Calu3 (cell line): ENCODE results near the gene FECH. TPM values are rescaled to one million over a fixed set of nuclear protein-coding genes. Genes with fewer than 3 reads are reported as not detected.

Experiments used
- BruUV-seq: library from RNA; stranded (reverse); fragments of 400-500 nt; replicated peaks from 2 replicates; lab custom pipeline; 2021; lab: Mats Ljungman, UMichigan
- CTCF ChIA-PET: fragments of 300-600 bp; sonication (Branson Sonifier 250); formaldehyde crosslinking; loops from one replicate; lab custom pipeline; 2022; ENCODE audit warnings: antibody characterized with exemption; lab: Charles Lee
- DNase-seq: peaks from one replicate; pipeline ENCODE4 v3.0.0; 2022
- H3K27ac Mint-ChIP-seq: one replicate; pipeline ENCODE4 v1.8.0; 2022; ENCODE audit warnings: mixed read lengths; ENCODE audit not compliant: unreplicated experiment
- H3K27me3 Mint-ChIP-seq: one replicate; pipeline ENCODE4 v1.8.0; 2022; ENCODE audit warnings: mixed read lengths; ENCODE audit not compliant: unreplicated experiment
- H3K36me3 Mint-ChIP-seq: one replicate; pipeline ENCODE4 v1.8.0; 2022; ENCODE audit warnings: mild to moderate bottlenecking, moderate library complexity, mixed read lengths; ENCODE audit not compliant: insufficient read depth, unreplicated experiment
- H3K4me1 Mint-ChIP-seq: one replicate; pipeline ENCODE4 v1.8.0; 2022; ENCODE audit warnings: mild to moderate bottlenecking, low read depth, mixed read lengths; ENCODE audit not compliant: unreplicated experiment
- H3K4me3 Mint-ChIP-seq: one replicate; pipeline ENCODE4 v1.8.0; 2022; ENCODE audit warnings: mild to moderate bottlenecking, low read depth, moderate library complexity, mixed read lengths; ENCODE audit not compliant: unreplicated experiment
- H3K9me3 Mint-ChIP-seq: one replicate; pipeline ENCODE4 v1.8.0; 2022; ENCODE audit warnings: low read depth, mixed read lengths; ENCODE audit not compliant: unreplicated experiment
- intact Hi-C: fragments of 100-400 bp; cut with micrococcal nuclease; formaldehyde crosslinking; loops from one replicate; pipeline ENCODE4 v1.10.0; 2022; ENCODE audit not compliant: unreplicated experiment
- total RNA-seq: library from RNA; stranded (reverse); gene quantifications from 2 replicates; pipeline ENCODE4 v1.2.3, GENCODE V29; 2022
- TF ChIP-seq, protein P1 (sequence below): fragments of 200-600 bp; IDR thresholded peaks from one replicate; pipeline ENCODE4 v1.8.0; 2022; ENCODE audit warnings: antibody characterized with exemption; ENCODE audit not compliant: unreplicated experiment

FECH gene
- total RNA-seq, 1 experiment from 2014 or later = 23.4 TPM

GRCh38 chr18:57542126-57542525 lies 44.4 kb downstream of the FECH start:
- no peak overlapping the region for H3K4me3 Mint-ChIP-seq
- no peak for DNase-seq
- no peak overlapping the region for H3K27ac Mint-ChIP-seq
- intact Hi-C loops = no loop called here
- no peaks in the 10 kb centered on the region for H3K36me3 Mint-ChIP-seq
- BruUV-seq = no TSS peak
- H3K9me3 Mint-ChIP-seq = no peaks in the 10 kb centered on the region
- H3K4me1 Mint-ChIP-seq = no peaks in the 10 kb centered on the region
- TF ChIP-seq, protein P1, sequence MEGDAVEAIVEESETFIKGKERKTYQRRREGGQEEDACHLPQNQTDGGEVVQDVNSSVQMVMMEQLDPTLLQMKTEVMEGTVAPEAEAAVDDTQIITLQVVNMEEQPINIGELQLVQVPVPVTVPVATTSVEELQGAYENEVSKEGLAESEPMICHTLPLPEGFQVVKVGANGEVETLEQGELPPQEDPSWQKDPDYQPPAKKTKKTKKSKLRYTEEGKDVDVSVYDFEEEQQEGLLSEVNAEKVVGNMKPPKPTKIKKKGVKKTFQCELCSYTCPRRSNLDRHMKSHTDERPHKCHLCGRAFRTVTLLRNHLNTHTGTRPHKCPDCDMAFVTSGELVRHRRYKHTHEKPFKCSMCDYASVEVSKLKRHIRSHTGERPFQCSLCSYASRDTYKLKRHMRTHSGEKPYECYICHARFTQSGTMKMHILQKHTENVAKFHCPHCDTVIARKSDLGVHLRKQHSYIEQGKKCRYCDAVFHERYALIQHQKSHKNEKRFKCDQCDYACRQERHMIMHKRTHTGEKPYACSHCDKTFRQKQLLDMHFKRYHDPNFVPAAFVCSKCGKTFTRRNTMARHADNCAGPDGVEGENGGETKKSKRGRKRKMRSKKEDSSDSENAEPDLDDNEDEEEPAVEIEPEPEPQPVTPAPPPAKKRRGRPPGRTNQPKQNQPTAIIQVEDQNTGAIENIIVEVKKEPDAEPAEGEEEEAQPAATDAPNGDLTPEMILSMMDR = no peak
- CTCF ChIA-PET = interaction anchor here (0.7 kb wide), 1 partner anchor 794 kb away, joined by 3 read pairs; no protein-coding TSS in a partner anchor
- no peaks in the 10 kb centered on the region for H3K27me3 Mint-ChIP-seq

- CTCF ChIA-PET = interaction anchor here (0.6 kb wide), 1 partner anchor 57 kb away, joined by 3 read pairs; no protein-coding TSS in a partner anchor
Observed at GRCh38 chr18:57539702-57540101, 46.8 kb downstream of the FECH start.

DNA sequence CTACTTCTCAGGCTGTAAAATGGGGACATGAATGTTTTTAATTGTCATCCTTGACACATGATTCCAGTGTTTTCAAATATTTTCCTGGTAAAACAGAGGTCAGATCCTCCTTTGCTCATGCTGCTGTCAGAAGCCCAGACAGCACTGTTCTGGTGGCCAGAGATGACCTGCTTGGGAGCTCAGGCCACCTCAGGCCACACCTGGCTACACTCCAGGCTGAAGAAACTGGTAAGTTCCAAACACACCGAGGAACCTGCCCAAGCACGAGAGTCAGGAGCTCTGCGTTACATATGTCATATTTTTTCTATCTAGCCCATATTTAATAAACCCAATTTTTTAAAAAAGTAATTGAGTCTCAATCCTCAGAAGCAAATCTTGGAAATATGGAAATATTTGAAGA lies 47.9 kb downstream of the FECH start:
- CTCF ChIA-PET = no interaction called here
- no peak for DNase-seq
- H3K36me3 Mint-ChIP-seq = no peaks in the 10 kb centered on the region

More at GRCh38 chr18:57539702-57540101, 46.8 kb downstream of the FECH start:
- intact Hi-C loops = no loop called here
- BruUV-seq = no TSS peak
- H3K4me1 Mint-ChIP-seq = no peaks in the 10 kb centered on the region
- no peaks in the 10 kb centered on the region for H3K27me3 Mint-ChIP-seq
- DNase-seq = no peak
- no peak overlapping the region for H3K4me3 Mint-ChIP-seq
- H3K9me3 Mint-ChIP-seq = no peaks in the 10 kb centered on the region
- TF ChIP-seq, protein P1 = no peak
- H3K36me3 Mint-ChIP-seq = no peaks in the 10 kb centered on the region
- no peak overlapping the region for H3K27ac Mint-ChIP-seq

DNA sequence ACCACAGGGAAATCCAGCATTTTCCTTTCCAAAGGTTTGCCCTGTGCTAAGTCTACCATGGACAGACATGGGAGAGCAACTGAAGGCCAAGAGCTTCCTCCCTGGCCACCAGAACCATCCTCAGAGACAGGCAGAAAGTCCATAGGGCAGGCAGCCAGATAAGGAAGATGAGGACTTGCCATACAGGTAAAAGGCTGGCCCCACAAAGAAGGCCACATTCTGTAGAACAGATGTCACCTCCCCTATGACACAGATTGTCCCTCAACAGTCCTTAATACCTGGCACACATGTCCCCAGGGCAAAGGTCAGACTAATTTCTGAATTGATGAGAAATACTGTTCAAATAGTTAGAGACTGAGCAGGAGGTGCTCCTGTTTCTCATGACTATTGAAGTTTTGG lies 52.0 kb downstream of the FECH start:
- H3K9me3 Mint-ChIP-seq = no peaks in the 10 kb centered on the region
- H3K4me1 Mint-ChIP-seq = no peaks in the 10 kb centered on the region
- no peak overlapping the region for H3K27ac Mint-ChIP-seq
- BruUV-seq = no TSS peak
- TF ChIP-seq, protein P1 = no peak
- CTCF ChIA-PET = no interaction called here
- H3K36me3 Mint-ChIP-seq = no peaks in the 10 kb centered on the region
- DNase-seq = no peak
- intact Hi-C loops = no loop called here
- no peak overlapping the region for H3K4me3 Mint-ChIP-seq
- no peaks in the 10 kb centered on the region for H3K27me3 Mint-ChIP-seq

More for the DNA sequence above, 47.9 kb downstream of the FECH start:
- Mint-ChIP-seq H3K9me3 (no peaks in the 10 kb centered on the region), H3K27ac (no peak overlapping the region), H3K27me3 (no peaks in the 10 kb centered on the region), H3K4me1 (no peaks in the 10 kb centered on the region), H3K4me3 (no peak overlapping the region)
- intact Hi-C loops = no loop called here
- BruUV-seq = no TSS peak
- TF ChIP-seq, protein P1 = no peak
